ENCODE data around the gene CAMK2B. TPM values are rescaled to one million over a fixed set of nuclear protein-coding genes. Genes with fewer than 3 reads are reported as not detected.

Gene CAMK2B
- total RNA-seq, 4 donors from 2014 or later = 0.26 to 0.95 (median 0.69) TPM

- H3K9me3 ChIP-seq = no peaks in the 10 kb centered on the region
- H3K27ac ChIP-seq = no peak overlapping the region
- no peak overlapping the region for H3K4me3 ChIP-seq
- peaks cover 0 to 12% (median 4%) of the 10 kb centered on the region in 3 donors for H3K4me1 ChIP-seq
- no peaks in the 10 kb centered on the region for H3K36me3 ChIP-seq
- DNase-seq = no peak
- TF ChIP-seq, protein P1, sequence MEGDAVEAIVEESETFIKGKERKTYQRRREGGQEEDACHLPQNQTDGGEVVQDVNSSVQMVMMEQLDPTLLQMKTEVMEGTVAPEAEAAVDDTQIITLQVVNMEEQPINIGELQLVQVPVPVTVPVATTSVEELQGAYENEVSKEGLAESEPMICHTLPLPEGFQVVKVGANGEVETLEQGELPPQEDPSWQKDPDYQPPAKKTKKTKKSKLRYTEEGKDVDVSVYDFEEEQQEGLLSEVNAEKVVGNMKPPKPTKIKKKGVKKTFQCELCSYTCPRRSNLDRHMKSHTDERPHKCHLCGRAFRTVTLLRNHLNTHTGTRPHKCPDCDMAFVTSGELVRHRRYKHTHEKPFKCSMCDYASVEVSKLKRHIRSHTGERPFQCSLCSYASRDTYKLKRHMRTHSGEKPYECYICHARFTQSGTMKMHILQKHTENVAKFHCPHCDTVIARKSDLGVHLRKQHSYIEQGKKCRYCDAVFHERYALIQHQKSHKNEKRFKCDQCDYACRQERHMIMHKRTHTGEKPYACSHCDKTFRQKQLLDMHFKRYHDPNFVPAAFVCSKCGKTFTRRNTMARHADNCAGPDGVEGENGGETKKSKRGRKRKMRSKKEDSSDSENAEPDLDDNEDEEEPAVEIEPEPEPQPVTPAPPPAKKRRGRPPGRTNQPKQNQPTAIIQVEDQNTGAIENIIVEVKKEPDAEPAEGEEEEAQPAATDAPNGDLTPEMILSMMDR (IDR thresholded peaks at IDR 0.05) = no peak
- TF ChIP-seq POLR2A (IDR thresholded peaks at IDR 0.05) = no peak
- peaks cover 0 to 73% (median 0%) of the 10 kb centered on the region in 4 donors for H3K27me3 ChIP-seq
- intact Hi-C loops (cut with DNase I) = no loop called here
- 90 to 100% methylated on average over 1 to 2 of the region's 5 CpGs for WGBS, 2 donors
These were observed 56.7 kb downstream of the CAMK2B start for GRCh38 chr7:44268671-44269070.

GRCh38 chr7:44267719-44268421 is 57.5 kb downstream of the CAMK2B start:
- Histone ChIP-seq H3K36me3 (no peaks in the 10 kb centered on the region), H3K9me3 (no peaks in the 10 kb centered on the region), H3K4me1 (peaks cover 0 to 20% (median 10%) of the 10 kb centered on the region in 3 donors), H3K27me3 (peaks cover 0 to 81% (median 0%) of the 10 kb centered on the region in 4 donors), H3K27ac (no peak overlapping the region), H3K4me3 (no peak overlapping the region)
- WGBS, 2 donors = 81 to 88% methylated on average over 5 to 16 of the region's 21 CpGs
- no peak for TF ChIP-seq POLR2A (IDR thresholded peaks at IDR 0.05)
- TF ChIP-seq, protein P1 (IDR thresholded peaks at IDR 0.05) = no peak
- DNase-seq = no peak
- intact Hi-C loops (cut with DNase I) = no loop called here

GRCh38 chr7:44267178-44267577 is 58.2 kb downstream of the CAMK2B start:
- 88 to 90% methylated on average over 2 to 3 of the region's 3 CpGs for WGBS, 2 donors
- H3K27me3 ChIP-seq = peaks cover 0 to 86% (median 0%) of the 10 kb centered on the region in 4 donors
- H3K4me1 ChIP-seq = peaks cover 0 to 27% (median 11%) of the 10 kb centered on the region in 3 donors
- intact Hi-C loops (cut with DNase I) = no loop called here
- H3K9me3 ChIP-seq = no peaks in the 10 kb centered on the region
- no peaks in the 10 kb centered on the region for H3K36me3 ChIP-seq
- H3K27ac ChIP-seq = no peak overlapping the region
- TF ChIP-seq POLR2A (IDR thresholded peaks at IDR 0.05) = no peak
- TF ChIP-seq, protein P1 (IDR thresholded peaks at IDR 0.05) = no peak
- no peak for DNase-seq
- no peak overlapping the region for H3K4me3 ChIP-seq

DNA sequence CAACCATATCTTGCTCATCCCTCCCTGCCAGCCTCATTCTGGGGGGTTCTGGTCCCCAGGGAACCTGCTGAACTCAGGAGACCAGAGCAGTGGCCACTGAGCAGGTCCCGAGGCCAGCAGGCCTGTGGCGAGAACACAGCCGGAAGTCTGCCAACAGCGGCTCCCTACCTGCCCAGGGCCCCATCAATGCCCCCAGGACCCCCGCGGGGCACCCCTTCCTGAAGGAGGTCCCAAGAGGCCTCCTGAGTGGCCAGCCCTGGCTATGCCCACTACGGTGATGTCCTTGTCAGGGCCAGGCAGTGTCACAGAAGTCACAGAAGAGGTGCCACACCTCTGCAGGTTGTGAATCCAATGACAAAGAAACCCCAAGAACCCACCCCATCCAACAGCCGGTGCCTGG is 58.9 kb downstream of the CAMK2B start:
- intact Hi-C loops (cut with DNase I) = no loop called here
- no peak overlapping the region for H3K27ac ChIP-seq
- no peak for DNase-seq
- no peak for TF ChIP-seq POLR2A (IDR thresholded peaks at IDR 0.05)
- TF ChIP-seq, protein P1 (IDR thresholded peaks at IDR 0.05) = no peak
- peaks cover 0 to 34% (median 16%) of the 10 kb centered on the region in 3 donors for H3K4me1 ChIP-seq
- H3K27me3 ChIP-seq = peaks cover 0 to 92% (median 0%) of the 10 kb centered on the region in 4 donors
- H3K4me3 ChIP-seq = no peak overlapping the region
- WGBS, 2 donors = 94 to 100% methylated on average over 1 to 2 of the region's 8 CpGs
- no peaks in the 10 kb centered on the region for H3K36me3 ChIP-seq
- H3K9me3 ChIP-seq = no peaks in the 10 kb centered on the region

- H3K27me3 ChIP-seq = peaks cover 0 to 99% (median 0%) of the 10 kb centered on the region in 4 donors
- no peak for TF ChIP-seq POLR2A (IDR thresholded peaks at IDR 0.05)
- TF ChIP-seq, protein P1 (IDR thresholded peaks at IDR 0.05) = no peak
- no peaks in the 10 kb centered on the region for H3K36me3 ChIP-seq
- H3K27ac ChIP-seq = no peak overlapping the region
- intact Hi-C loops (cut with DNase I) = no loop called here
- H3K4me1 ChIP-seq = peaks cover 0 to 42% (median 16%) of the 10 kb centered on the region in 3 donors
- H3K9me3 ChIP-seq = no peaks in the 10 kb centered on the region
- H3K4me3 ChIP-seq = no peak overlapping the region
- no peak for DNase-seq
- WGBS, 2 donors = 64 to 88% methylated on average over 5 to 8 of the region's 8 CpGs
These were observed 59.7 kb downstream of the CAMK2B start for GRCh38 chr7:44265728-44266127.

Data from esophagus squamous epithelium (tissue), 5 donors.